Trophoblast cell (in vitro differentiated cells and primary cell): Measurements from ENCODE around the gene TF.

ENCODE experiments used
- DNase-seq, 2 donors: peaks; one replicate each; pipeline ENCODE4 v3.0.0-alpha.2; 2016
- H2AFZ ChIP-seq: 2 replicates; pipeline ENCODE4 v1.6.1; 2013; ENCODE audit warnings: low read length, moderate library complexity, mild to moderate bottlenecking; ENCODE audit not compliant: insufficient read depth, poor library complexity
- H2AK5ac ChIP-seq: 2 replicates; pipeline ENCODE4 v1.6.1; 2013; ENCODE audit warnings: mild to moderate bottlenecking, low read length
- H2BK120ac ChIP-seq: 2 replicates; pipeline ENCODE4 v1.6.1; 2013; ENCODE audit warnings: low read length, mild to moderate bottlenecking, moderate library complexity; ENCODE audit not compliant: insufficient read depth, poor library complexity
- H2BK12ac ChIP-seq: 2 replicates; pipeline ENCODE4 v1.6.1; 2013; ENCODE audit warnings: mild to moderate bottlenecking, low read length, moderate library complexity
- H2BK5ac ChIP-seq: 2 replicates; pipeline ENCODE4 v1.6.1; 2013; ENCODE audit warnings: low read length, low read depth, moderate library complexity, mild to moderate bottlenecking; ENCODE audit not compliant: poor library complexity
- H3K14ac ChIP-seq: 2 replicates; pipeline ENCODE4 v1.6.1; 2013; ENCODE audit warnings: mild to moderate bottlenecking, low read length
- H3K18ac ChIP-seq: 2 replicates; pipeline ENCODE4 v1.6.1; 2013; ENCODE audit warnings: mild to moderate bottlenecking, low read length
- H3K23ac ChIP-seq: 2 replicates; pipeline ENCODE4 v1.6.1; 2013; ENCODE audit warnings: low read length
- H3K27ac ChIP-seq: 2 replicates; pipeline ENCODE4 v1.5.1; 2013; ENCODE audit warnings: low read depth, mild to moderate bottlenecking, inconsistent platforms, low read length, moderate library complexity
- H3K27me3 ChIP-seq: 2 replicates; pipeline ENCODE4 v1.6.1; 2013; ENCODE audit warnings: inconsistent platforms, mild to moderate bottlenecking, low read length, moderate library complexity; ENCODE audit not compliant: insufficient read depth
- H3K36me3 ChIP-seq, 2 experiments: 1 replicate in 1 of 2; 2 replicates in 1 of 2; pipeline ENCODE4 v1.6.1; 2013; ENCODE audit warnings: low read length in 2 of 2, mild to moderate bottlenecking in 2 of 2, moderate library complexity in 1 of 2; ENCODE audit not compliant: insufficient read depth in 2 of 2, control insufficient read depth in 1 of 2
- H3K4ac ChIP-seq: 2 replicates; pipeline ENCODE4 v1.6.1; 2013; ENCODE audit warnings: low read depth, mild to moderate bottlenecking, low read length, moderate library complexity
- H3K4me1 ChIP-seq, 2 experiments: 1 replicate in 1 of 2; 2 replicates in 1 of 2; pipeline ENCODE4 v1.6.1; 2013; ENCODE audit warnings: low read length in 2 of 2, mild to moderate bottlenecking in 2 of 2, moderate library complexity in 1 of 2; ENCODE audit not compliant: insufficient read depth in 2 of 2, control insufficient read depth in 1 of 2
- H3K4me2 ChIP-seq: 2 replicates; pipeline ENCODE4 v1.6.1; 2013; ENCODE audit warnings: inconsistent platforms, mild to moderate bottlenecking, low read length, moderate library complexity
- H3K4me3 ChIP-seq: 2 replicates; pipeline ENCODE4 v1.5.1; 2013; ENCODE audit warnings: mild to moderate bottlenecking, low read depth, low read length, inconsistent platforms
- H3K79me1 ChIP-seq: one replicate; pipeline ENCODE4 v1.6.1; 2013; ENCODE audit warnings: low read length
- H3K79me2 ChIP-seq: 2 replicates; pipeline ENCODE4 v1.6.1; 2013; ENCODE audit warnings: low read length, mild to moderate bottlenecking; ENCODE audit not compliant: control insufficient read depth, insufficient read depth, poor library complexity
- H3K9ac ChIP-seq: 2 replicates; pipeline ENCODE4 v1.6.1; 2013; ENCODE audit warnings: mild to moderate bottlenecking, low read length
- H3K9me3 ChIP-seq: 2 replicates; pipeline ENCODE4 v1.6.1; 2013; ENCODE audit warnings: low read depth, mild to moderate bottlenecking, control low read depth, inconsistent platforms, low read length; ENCODE audit not compliant: insufficient read depth
- H4K12ac ChIP-seq: 2 replicates; pipeline ENCODE4 v1.6.1; 2013; ENCODE audit warnings: low read depth, mild to moderate bottlenecking, low read length, moderate library complexity
- H4K8ac ChIP-seq: 2 replicates; pipeline ENCODE4 v1.6.1; 2013; ENCODE audit warnings: low read depth, mild to moderate bottlenecking, low read length, moderate library complexity
- H4K91ac ChIP-seq: one replicate; pipeline ENCODE4 v1.6.1; 2013; ENCODE audit warnings: low read depth, mild to moderate bottlenecking, low read length, moderate library complexity
- WGBS: extraction: QIAGEN DNeasy Blood & Tissue Kit; methylation state at CpG from one replicate; pipeline ENCODE4 v1.1.7; 2013; ENCODE audit warnings: missing lambda C conversion rate; ENCODE audit not compliant: insufficient read length, insufficient coverage; ENCODE audit errors: extremely low coverage; 5-methylcytosine and 5-hydroxymethylcytosine counted together

The TF gene

GRCh38 chr3:133750259-133750656, 4.1 kb downstream of the TF start:
- Histone ChIP-seq H3K23ac (no peak overlapping the region), H3K79me1 (no peaks in the 10 kb centered on the region), H2BK120ac (no peak overlapping the region), H2AK5ac (no peak overlapping the region), H3K4me3 (no peak overlapping the region), H2BK5ac (no peak overlapping the region), H3K4me1 (no peaks in the 10 kb centered on the region), H3K27ac (no peak overlapping the region), H3K9ac (no peak overlapping the region), H4K12ac (no peak overlapping the region), H3K18ac (no peak overlapping the region), H3K4me2 (no peak overlapping the region), H4K8ac (no peak overlapping the region), H2AFZ (no peak overlapping the region), H3K27me3 (no peaks in the 10 kb centered on the region), H2BK12ac (no peak overlapping the region), H3K79me2 (no peaks in the 10 kb centered on the region), H3K9me3 (peaks cover 7% of the 10 kb centered on the region), H3K36me3 (no peaks in the 10 kb centered on the region), H3K14ac (no peak overlapping the region), H4K91ac (no peak overlapping the region), H3K4ac (no peak overlapping the region)
- no peak for DNase-seq
- no CpG with 5 or more reads among the region's 6 CpGs for WGBS

- no peaks in the 10 kb centered on the region for H3K4me1 ChIP-seq
- H3K18ac ChIP-seq, result no peak overlapping the region
- no peak overlapping the region for H3K9ac ChIP-seq
- no peak overlapping the region for H3K4me3 ChIP-seq
- H3K79me1 ChIP-seq, result no peaks in the 10 kb centered on the region
- no peak overlapping the region for H3K14ac ChIP-seq
- no peak overlapping the region for H2AFZ ChIP-seq
- H3K36me3 ChIP-seq, result no peaks in the 10 kb centered on the region
- no peak overlapping the region for H4K91ac ChIP-seq
- no peak overlapping the region for H3K27ac ChIP-seq
- no peak overlapping the region for H3K4ac ChIP-seq
- H3K79me2 ChIP-seq, result no peaks in the 10 kb centered on the region
- no peaks in the 10 kb centered on the region for H3K27me3 ChIP-seq
- DNase-seq, result no peak
- no peak overlapping the region for H4K12ac ChIP-seq
- no CpG with 5 or more reads among the region's 13 CpGs for WGBS
- H3K4me2 ChIP-seq, result no peak overlapping the region
- no peak overlapping the region for H2AK5ac ChIP-seq
- H4K8ac ChIP-seq, result no peak overlapping the region
- no peak overlapping the region for H3K23ac ChIP-seq
- no peak overlapping the region for H2BK12ac ChIP-seq
- peaks cover 1% of the 10 kb centered on the region for H3K9me3 ChIP-seq
- no peak overlapping the region for H2BK5ac ChIP-seq
- no peak overlapping the region for H2BK120ac ChIP-seq
Observed at GRCh38 chr3:133753107-133753778, 7.0 kb downstream of the TF start.

- Histone ChIP-seq H2AK5ac (no peak overlapping the region), H3K79me2 (no peaks in the 10 kb centered on the region), H3K4ac (no peak overlapping the region), H3K14ac (no peak overlapping the region), H3K9ac (no peak overlapping the region), H3K36me3 (no peaks in the 10 kb centered on the region), H2BK120ac (no peak overlapping the region), H3K27ac (no peak overlapping the region), H2BK5ac (no peak overlapping the region), H3K27me3 (no peaks in the 10 kb centered on the region), H2BK12ac (no peak overlapping the region), H3K23ac (no peak overlapping the region), H3K79me1 (no peaks in the 10 kb centered on the region), H3K4me3 (no peak overlapping the region), H3K4me1 (no peaks in the 10 kb centered on the region), H3K9me3 (no peaks in the 10 kb centered on the region), H4K12ac (no peak overlapping the region), H2AFZ (no peak overlapping the region), H3K18ac (no peak overlapping the region), H4K91ac (no peak overlapping the region), H3K4me2 (no peak overlapping the region), H4K8ac (no peak overlapping the region)
- WGBS, result no CpG with 5 or more reads among the region's 1 CpG
- no peak for DNase-seq
Observed at GRCh38 chr3:133753779-133754164, 7.6 kb downstream of the TF start.

- Histone ChIP-seq H3K27ac (no peak overlapping the region), H2BK5ac (no peak overlapping the region), H2AFZ (no peak overlapping the region), H4K12ac (no peak overlapping the region), H3K4me1 (no peaks in the 10 kb centered on the region), H2BK12ac (no peak overlapping the region), H3K14ac (no peak overlapping the region), H4K8ac (no peak overlapping the region), H2AK5ac (no peak overlapping the region), H3K4me3 (no peak overlapping the region), H3K18ac (no peak overlapping the region), H4K91ac (no peak overlapping the region), H2BK120ac (no peak overlapping the region), H3K9ac (no peak overlapping the region), H3K9me3 (no peaks in the 10 kb centered on the region), H3K79me1 (no peaks in the 10 kb centered on the region), H3K79me2 (no peaks in the 10 kb centered on the region), H3K36me3 (no peaks in the 10 kb centered on the region), H3K27me3 (no peaks in the 10 kb centered on the region), H3K4ac (no peak overlapping the region), H3K4me2 (no peak overlapping the region), H3K23ac (no peak overlapping the region)
- no CpG with 5 or more reads among the region's 5 CpGs for WGBS
- DNase-seq, result no peak
Observed at GRCh38 chr3:133754455-133754854, 8.3 kb downstream of the TF start.
